ENCODE data around the gene TTC3. TPM values are rescaled to one million over a fixed set of nuclear protein-coding genes. Genes with fewer than 3 reads are reported as not detected.

TTC3 gene
- total and polyA plus RNA-seq, 7 experiments from 2014 or later: 66.6 to 208 (median 139) TPM

DNA sequence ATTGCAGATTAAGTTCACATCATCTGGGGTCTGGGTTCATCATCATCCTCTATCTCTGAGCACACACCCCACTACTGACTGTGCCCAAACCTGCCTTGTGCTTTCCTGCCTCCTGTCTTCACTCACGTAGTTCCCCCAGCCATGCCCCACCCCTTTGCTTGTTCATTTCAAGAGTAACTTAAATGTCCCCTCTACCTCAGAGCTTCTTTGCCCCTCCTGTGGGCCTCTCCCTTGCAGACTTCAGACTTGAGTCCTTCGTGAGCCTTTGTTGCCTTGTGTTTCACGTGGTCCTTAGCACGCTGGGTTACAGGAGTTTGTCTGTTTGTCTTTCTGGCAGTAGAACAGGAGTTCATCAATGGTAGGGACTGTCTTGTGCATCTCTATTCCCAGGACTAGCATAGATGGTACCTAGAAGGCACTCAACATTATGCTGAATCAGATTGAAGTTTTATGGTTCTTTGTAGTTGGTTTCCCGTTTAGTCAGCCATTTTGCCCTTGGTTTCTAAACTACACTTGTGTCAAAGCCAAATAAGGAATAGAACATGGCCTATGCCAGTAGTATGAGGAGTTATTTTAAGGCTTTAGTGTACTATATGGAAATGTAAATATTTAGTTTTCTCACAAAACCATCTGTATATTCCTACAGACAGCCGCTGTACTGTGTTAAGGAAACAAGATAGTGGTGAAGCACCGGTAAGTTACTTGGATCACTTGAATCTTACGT, 86.2 kb downstream of the TTC3 start:
- no peaks in the 10 kb centered on the region for H3K27me3 Mint-ChIP-seq
- peak overlapping the region in 5 of 9 donors; percentile 15 to 83 (median 32) for H3K27ac Mint-ChIP-seq
- no peak overlapping the region for H3K4me3 Mint-ChIP-seq
- no peak for ATAC-seq
- no peaks in the 10 kb centered on the region for H3K9me3 ChIP-seq (ENCODE audit: control insufficient read depth in 2 of 3, low read length in 3 of 3)
- H3K27me3 ChIP-seq (ENCODE audit: control insufficient read depth in 2 of 2, insufficient read depth in 2 of 2, low read length in 2 of 2): no peaks in the 10 kb centered on the region
- H3K36me3 Mint-ChIP-seq: peaks cover 10 to 51% (median 44%) of the 10 kb centered on the region in 5 donors
- H3K4me3 ChIP-seq (ENCODE audit: low read length): no peak overlapping the region
- ChIA-PET POLR2A (no interaction called here), CTCF (no interaction called here)
- intact Hi-C loops (cut with micrococcal nuclease): no loop called here
- peaks cover 0 to 1% (median 0%) of the 10 kb centered on the region in 11 donors for H3K9me3 Mint-ChIP-seq
- H3K4me1 ChIP-seq (ENCODE audit: control insufficient read depth in 2 of 2, insufficient read depth in 2 of 2, low read length in 2 of 2): no peaks in the 10 kb centered on the region
- H3K4me1 Mint-ChIP-seq: peaks cover 0 to 9% (median 0%) of the 10 kb centered on the region in 7 donors
- no peak for DNase-seq
- H3K27ac ChIP-seq (ENCODE audit: low read depth, low read length): no peak overlapping the region
- peaks cover 0 to 83% (median 12%) of the 10 kb centered on the region in 3 experiments for H3K36me3 ChIP-seq (ENCODE audit: control insufficient read depth in 2 of 3, insufficient read depth in 3 of 3, low read length in 3 of 3)

- no peaks in the 10 kb centered on the region for H3K27me3 Mint-ChIP-seq
- Histone ChIP-seq H3K4me1 (ENCODE audit: control insufficient read depth in 2 of 2, insufficient read depth in 2 of 2, low read length in 2 of 2) (no peaks in the 10 kb centered on the region), H3K27ac (ENCODE audit: low read depth, low read length) (no peak overlapping the region), H3K27me3 (ENCODE audit: control insufficient read depth in 2 of 2, insufficient read depth in 2 of 2, low read length in 2 of 2) (no peaks in the 10 kb centered on the region), H3K9me3 (ENCODE audit: control insufficient read depth in 2 of 3, low read length in 3 of 3) (no peaks in the 10 kb centered on the region), H3K4me3 (ENCODE audit: low read length) (no peak overlapping the region), H3K36me3 (ENCODE audit: control insufficient read depth in 2 of 3, insufficient read depth in 3 of 3, low read length in 3 of 3) (peaks cover 0 to 85% (median 12%) of the 10 kb centered on the region in 3 experiments)
- H3K27ac Mint-ChIP-seq: no peak overlapping the region
- CTCF ChIA-PET: no interaction called here
- H3K9me3 Mint-ChIP-seq: peaks cover 0 to 1% (median 0%) of the 10 kb centered on the region in 11 donors
- DNase-seq: no peak
- H3K4me1 Mint-ChIP-seq: peaks cover 0 to 9% (median 0%) of the 10 kb centered on the region in 7 donors
- intact Hi-C loops (cut with micrococcal nuclease): loop anchor here in 1 of 2 donors (10.0 kb wide), 2 partner anchors 345 to 405 kb away; no protein-coding TSS in a partner anchor
- H3K4me3 Mint-ChIP-seq: no peak overlapping the region
- no peak for ATAC-seq
- POLR2A ChIA-PET: interaction anchor here (0.6 kb wide), 1 partner anchor 403 kb away, joined by 3 read pairs; no protein-coding TSS in a partner anchor
- peaks cover 10 to 50% (median 43%) of the 10 kb centered on the region in 5 donors for H3K36me3 Mint-ChIP-seq
These were observed 86.9 kb downstream of the TTC3 start for GRCh38 chr21:37159949-37160348.

DNA sequence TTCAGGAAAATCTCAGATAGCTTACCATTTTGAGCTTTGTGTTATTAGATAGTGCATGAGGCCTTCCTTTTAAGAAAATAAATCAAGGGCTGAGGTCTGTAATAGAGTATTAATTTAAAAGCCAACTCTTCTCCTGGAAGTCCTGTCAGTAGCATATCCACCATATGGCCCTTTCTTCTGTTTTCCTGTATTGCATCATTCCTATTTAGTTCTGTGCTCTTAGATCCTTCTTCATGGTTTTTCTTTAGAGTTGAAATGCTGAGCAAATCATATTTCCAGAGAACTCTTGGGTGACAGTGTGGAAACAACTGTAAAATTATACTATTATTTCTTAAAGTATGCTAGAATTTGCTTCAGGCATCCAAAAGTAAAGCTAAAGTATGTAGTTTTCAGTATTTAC, 91.7 kb downstream of the TTC3 start:
- peaks cover 4 to 73% (median 17%) of the 10 kb centered on the region in 3 experiments for H3K36me3 ChIP-seq (ENCODE audit: control insufficient read depth in 2 of 3, insufficient read depth in 3 of 3, low read length in 3 of 3)
- ChIA-PET POLR2A (interaction anchor here (0.6 kb wide), 1 partner anchor 357 kb away, joined by 4 read pairs; no protein-coding TSS in a partner anchor), CTCF (no interaction called here)
- peaks cover 4 to 43% (median 29%) of the 10 kb centered on the region in 5 donors for H3K36me3 Mint-ChIP-seq
- no peaks in the 10 kb centered on the region for H3K9me3 ChIP-seq (ENCODE audit: control insufficient read depth in 2 of 3, low read length in 3 of 3)
- intact Hi-C loops (cut with micrococcal nuclease): loop anchor here in 1 of 2 donors (5.0 to 10.0 kb wide), 3 partner anchors 103 to 400 kb away; partner anchors contain the start of gene VPS26C
- no peaks in the 10 kb centered on the region for H3K9me3 Mint-ChIP-seq
- no peak overlapping the region for H3K27ac ChIP-seq (ENCODE audit: low read depth, low read length)
- H3K4me3 Mint-ChIP-seq: no peak overlapping the region
- peaks cover 0 to 5% (median 3%) of the 10 kb centered on the region in 7 donors for H3K4me1 Mint-ChIP-seq
- no peak for DNase-seq
- no peak overlapping the region for H3K27ac Mint-ChIP-seq
- no peak overlapping the region for H3K4me3 ChIP-seq (ENCODE audit: low read length)
- no peaks in the 10 kb centered on the region for H3K27me3 Mint-ChIP-seq
- no peaks in the 10 kb centered on the region for H3K4me1 ChIP-seq (ENCODE audit: control insufficient read depth in 2 of 2, insufficient read depth in 2 of 2, low read length in 2 of 2)
- no peak for ATAC-seq
- no peaks in the 10 kb centered on the region for H3K27me3 ChIP-seq (ENCODE audit: control insufficient read depth in 2 of 2, insufficient read depth in 2 of 2, low read length in 2 of 2)

GRCh38 chr21:37165586-37165985, 92.5 kb downstream of the TTC3 start:
- intact Hi-C loops (cut with micrococcal nuclease): loop anchor here in 1 of 2 donors (5.0 to 10.0 kb wide), 3 partner anchors 102 to 399 kb away; partner anchors contain the start of gene VPS26C
- ATAC-seq (no peak), DNase-seq (no peak)
- no peaks in the 10 kb centered on the region for H3K9me3 Mint-ChIP-seq
- Histone ChIP-seq H3K4me1 (ENCODE audit: control insufficient read depth in 2 of 2, insufficient read depth in 2 of 2, low read length in 2 of 2) (no peaks in the 10 kb centered on the region), H3K27me3 (ENCODE audit: control insufficient read depth in 2 of 2, insufficient read depth in 2 of 2, low read length in 2 of 2) (no peaks in the 10 kb centered on the region), H3K27ac (ENCODE audit: low read depth, low read length) (no peak overlapping the region), H3K4me3 (ENCODE audit: low read length) (no peak overlapping the region), H3K36me3 (ENCODE audit: control insufficient read depth in 2 of 3, insufficient read depth in 3 of 3, low read length in 3 of 3) (peaks cover 4 to 68% (median 17%) of the 10 kb centered on the region in 3 experiments), H3K9me3 (ENCODE audit: control insufficient read depth in 2 of 3, low read length in 3 of 3) (no peaks in the 10 kb centered on the region)
- CTCF ChIA-PET: no interaction called here
- H3K36me3 Mint-ChIP-seq: peaks cover 4 to 48% (median 27%) of the 10 kb centered on the region in 5 donors
- H3K27me3 Mint-ChIP-seq: no peaks in the 10 kb centered on the region
- H3K27ac Mint-ChIP-seq: no peak overlapping the region
- H3K4me3 Mint-ChIP-seq: no peak overlapping the region
- peaks cover 0 to 10% (median 3%) of the 10 kb centered on the region in 7 donors for H3K4me1 Mint-ChIP-seq
- POLR2A ChIA-PET: no interaction called here

DNA sequence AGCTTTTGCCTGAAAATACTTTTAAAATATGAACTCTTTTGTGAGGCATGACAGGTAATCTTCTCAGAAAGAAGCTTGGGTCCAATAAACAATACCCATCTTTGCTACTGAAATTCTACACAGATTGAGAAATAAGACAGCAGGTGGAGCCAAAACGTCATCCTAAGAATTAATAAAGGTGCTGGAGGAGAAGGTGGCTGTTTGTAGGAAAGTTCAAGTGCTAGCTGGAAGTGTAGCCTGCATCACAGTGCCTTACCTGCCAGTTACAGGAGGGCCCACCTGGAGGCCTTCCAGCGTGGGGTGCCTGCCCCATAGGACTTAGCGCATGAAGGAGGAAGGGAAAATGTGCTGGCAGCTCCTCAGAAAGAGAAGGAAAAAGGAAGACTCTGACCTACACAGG, 93.7 kb downstream of the TTC3 start:
- no peak overlapping the region for H3K27ac ChIP-seq (ENCODE audit: low read depth, low read length)

GRCh38 chr21:37168666-37169065, 95.6 kb downstream of the TTC3 start:
- no peaks in the 10 kb centered on the region for H3K9me3 Mint-ChIP-seq
- H3K27ac Mint-ChIP-seq: peak overlapping the region in 1 of 9 donors; percentile 56
- Histone ChIP-seq H3K9me3 (ENCODE audit: control insufficient read depth in 2 of 3, low read length in 3 of 3) (no peaks in the 10 kb centered on the region), H3K27ac (ENCODE audit: low read depth, low read length) (no peak overlapping the region), H3K4me1 (ENCODE audit: control insufficient read depth in 2 of 2, insufficient read depth in 2 of 2, low read length in 2 of 2) (no peaks in the 10 kb centered on the region), H3K36me3 (ENCODE audit: control insufficient read depth in 2 of 3, insufficient read depth in 3 of 3, low read length in 3 of 3) (peaks cover 13 to 63% (median 15%) of the 10 kb centered on the region in 3 experiments), H3K27me3 (ENCODE audit: control insufficient read depth in 2 of 2, insufficient read depth in 2 of 2, low read length in 2 of 2) (no peaks in the 10 kb centered on the region), H3K4me3 (ENCODE audit: low read length) (no peak overlapping the region)
- no peak overlapping the region for H3K4me3 Mint-ChIP-seq
- H3K4me1 Mint-ChIP-seq: peaks cover 0 to 16% (median 3%) of the 10 kb centered on the region in 7 donors
- DNase-seq: no peak
- ChIA-PET CTCF (no interaction called here), POLR2A (no interaction called here)
- no peak for ATAC-seq
- intact Hi-C loops (cut with micrococcal nuclease): loop anchor here in 1 of 2 donors (5.0 to 10.0 kb wide), 3 partner anchors 99 to 396 kb away; partner anchors contain the start of gene VPS26C
- H3K27me3 Mint-ChIP-seq: no peaks in the 10 kb centered on the region
- peaks cover 12 to 61% (median 31%) of the 10 kb centered on the region in 5 donors for H3K36me3 Mint-ChIP-seq

More for the DNA sequence above, 93.7 kb downstream of the TTC3 start:
- CTCF ChIA-PET: interaction anchor here (1.9 kb wide), 1 partner anchor 11 kb away, joined by 6 read pairs; no protein-coding TSS in a partner anchor
- no peaks in the 10 kb centered on the region for H3K27me3 ChIP-seq (ENCODE audit: control insufficient read depth in 2 of 2, insufficient read depth in 2 of 2, low read length in 2 of 2)
- intact Hi-C loops (cut with micrococcal nuclease): loop anchor here in 1 of 2 donors (1.0 to 10.0 kb wide), 4 partner anchors 101 to 398 kb away; partner anchors contain the start of gene VPS26C
- no peaks in the 10 kb centered on the region for H3K9me3 ChIP-seq (ENCODE audit: control insufficient read depth in 2 of 3, low read length in 3 of 3)
- Mint-ChIP-seq H3K36me3 (peaks cover 4 to 48% (median 23%) of the 10 kb centered on the region in 5 donors), H3K27ac (peak overlapping the region in 2 of 9 donors; percentile 67 to 88), H3K4me1 (peaks cover 0 to 12% (median 3%) of the 10 kb centered on the region in 7 donors), H3K9me3 (no peaks in the 10 kb centered on the region), H3K4me3 (no peak overlapping the region), H3K27me3 (no peaks in the 10 kb centered on the region)
- DNase-seq (peak in 3 of 9 donors; percentile 2 to 8 (median 5)), ATAC-seq (no peak)
- POLR2A ChIA-PET: no interaction called here
- peaks cover 4 to 63% (median 17%) of the 10 kb centered on the region in 3 experiments for H3K36me3 ChIP-seq (ENCODE audit: control insufficient read depth in 2 of 3, insufficient read depth in 3 of 3, low read length in 3 of 3)
- H3K4me1 ChIP-seq (ENCODE audit: control insufficient read depth in 2 of 2, insufficient read depth in 2 of 2, low read length in 2 of 2): no peaks in the 10 kb centered on the region
- H3K4me3 ChIP-seq (ENCODE audit: low read length): no peak overlapping the region

Measured in naive thymus-derived CD4-positive, alpha-beta T cell (primary cell).